Liver (tissue), 9 donors: ENCODE results near the gene ASB11. TPM values are rescaled to one million over a fixed set of nuclear protein-coding genes. Genes with fewer than 3 reads are reported as not detected.

ENCODE experiments used
- DNase-seq: peaks from one replicate; pipeline ENCODE4 v3.0.0-alpha.2; 2017; ENCODE audit warnings: low spot score
- H3K27ac ChIP-seq, 2 donors: one replicate each; pipeline ENCODE4 v1.7.0; 2013; ENCODE audit warnings: inconsistent platforms in 2 of 2, low read length in 2 of 2, control low read depth in 1 of 2, low read depth in 1 of 2, mild to moderate bottlenecking in 1 of 2
- H3K27me3 ChIP-seq, 4 donors: one replicate each; pipeline versions ENCODE4 v1.6.1 to v1.7.0; 2013; ENCODE audit warnings: low read length in 3 of 4, inconsistent platforms in 1 of 4, mild to moderate bottlenecking in 1 of 4, moderate library complexity in 1 of 4; ENCODE audit not compliant: control insufficient read depth in 4 of 4, insufficient read depth in 4 of 4
- H3K36me3 ChIP-seq, 4 donors: one replicate each; pipeline versions ENCODE4 v1.6.1 to v1.7.0; 2013; ENCODE audit warnings: low read length in 3 of 4, mild to moderate bottlenecking in 3 of 4, low read depth in 1 of 4, moderate library complexity in 1 of 4; ENCODE audit not compliant: control insufficient read depth in 4 of 4, insufficient read depth in 3 of 4
- H3K4me1 ChIP-seq, 4 donors: one replicate each; pipeline versions ENCODE4 v1.6.1 to v1.7.0; 2013; ENCODE audit warnings: low read length in 3 of 4, mild to moderate bottlenecking in 3 of 4, moderate library complexity in 1 of 4; ENCODE audit not compliant: control insufficient read depth in 4 of 4, insufficient read depth in 4 of 4
- H3K4me3 ChIP-seq, 3 donors: one replicate each; pipeline versions ENCODE4 v1.6.1 to v1.7.0; 2013; ENCODE audit warnings: low read length in 3 of 3, control low read depth in 1 of 3, low read depth in 1 of 3, mild to moderate bottlenecking in 1 of 3
- H3K9ac ChIP-seq, 2 donors: one replicate each; pipeline ENCODE4 v1.7.0; 2013; ENCODE audit warnings: low read length in 2 of 2, mild to moderate bottlenecking in 2 of 2, moderate library complexity in 2 of 2, control low read depth in 1 of 2, low read depth in 1 of 2
- H3K9me3 ChIP-seq, 4 donors: one replicate each; pipeline versions ENCODE4 v1.6.1 to v1.7.0; 2013; ENCODE audit warnings: low read length in 3 of 4; ENCODE audit not compliant: control insufficient read depth in 4 of 4
- ATF3 ChIP-seq: IDR thresholded peaks from 2 replicates; pipeline ENCODE4 v1.6.1; 2016; ENCODE audit warnings: antibody characterized with exemption
- CTCF ChIP-seq: fragments of 150-350 bp; IDR thresholded peaks from 2 replicates; pipeline ENCODE4 v1.5.1; 2017; ENCODE audit warnings: improper control_type of control experiment, low read depth, low read length; ENCODE audit not compliant: missing input control
- EGR1 ChIP-seq, 2 donors: IDR thresholded peaks; 2 replicates each; pipeline ENCODE4 v1.6.1; 2016 to 2018; ENCODE audit warnings: antibody characterized with exemption in 2 of 2, low read depth in 2 of 2
- FOXA1 ChIP-seq: IDR thresholded peaks from 2 replicates; pipeline ENCODE4 v1.6.1; 2016; ENCODE audit warnings: antibody characterized with exemption
- FOXA2 ChIP-seq: IDR thresholded peaks from 2 replicates; pipeline ENCODE4 v1.6.1; 2016; ENCODE audit warnings: antibody characterized with exemption
- GABPA ChIP-seq, 2 donors: IDR thresholded peaks in 1 of 2; conservative IDR thresholded peaks in 1 of 2; 2 replicates each; pipeline ENCODE4 v1.6.1; 2016; ENCODE audit warnings: antibody characterized with exemption in 2 of 2, mild to moderate bottlenecking in 1 of 2, moderate library complexity in 1 of 2
- HNF4A ChIP-seq, 2 donors: conservative IDR thresholded peaks; 2 replicates each; pipeline ENCODE4 v1.6.1; 2016; ENCODE audit warnings: antibody characterized with exemption in 2 of 2, mild to moderate bottlenecking in 2 of 2
- HNF4G ChIP-seq: IDR thresholded peaks from 2 replicates; pipeline ENCODE4 v1.6.1; 2016; ENCODE audit warnings: antibody characterized with exemption
- JUND ChIP-seq, 2 donors: IDR thresholded peaks; 2 replicates each; pipeline ENCODE4 v1.6.1; 2016; ENCODE audit warnings: antibody characterized with exemption in 2 of 2
- NR2F2 ChIP-seq: IDR thresholded peaks from 2 replicates; pipeline ENCODE4 v1.6.1; 2016; ENCODE audit warnings: antibody characterized with exemption
- RAD21 ChIP-seq, 2 donors: IDR thresholded peaks; 2 replicates each; pipeline ENCODE4 v1.6.1; 2016; ENCODE audit warnings: antibody characterized with exemption in 2 of 2, mild to moderate bottlenecking in 2 of 2
- REST ChIP-seq: IDR thresholded peaks from 2 replicates; pipeline ENCODE4 v1.6.1; 2016; ENCODE audit warnings: antibody characterized with exemption, mild to moderate bottlenecking
- RXRA ChIP-seq, 2 donors: IDR thresholded peaks; 2 replicates each; pipeline ENCODE4 v1.6.1; 2017 to 2018; ENCODE audit warnings: antibody characterized with exemption in 2 of 2, mild to moderate bottlenecking in 1 of 2
- SP1 ChIP-seq: IDR thresholded peaks from 2 replicates; pipeline ENCODE4 v1.6.1; 2018; ENCODE audit warnings: antibody characterized with exemption, mild to moderate bottlenecking
- TAF1 ChIP-seq: conservative IDR thresholded peaks from 2 replicates; pipeline ENCODE4 v1.6.1; 2016; ENCODE audit warnings: antibody characterized with exemption, mild to moderate bottlenecking
- YY1 ChIP-seq: IDR thresholded peaks from 2 replicates; pipeline ENCODE4 v1.6.1; 2016; ENCODE audit warnings: antibody characterized with exemption, mild to moderate bottlenecking
- ZBTB33 ChIP-seq: IDR thresholded peaks from 2 replicates; pipeline ENCODE4 v1.6.1; 2016; ENCODE audit warnings: antibody characterized with exemption
- WGBS: extraction: QIAGEN DNeasy Blood & Tissue Kit; methylation state at CpG from one replicate; pipeline ENCODE4 v1.1.7; 2013; 5-methylcytosine and 5-hydroxymethylcytosine counted together
- polyA plus RNA-seq, 2 donors: library from polyadenylated mRNA; stranded (reverse) in 1 of 2; unstranded in 1 of 2; fragments of 200-250 nt in 1 of 2; fragments of >200 nt in 1 of 2; fragmentation: Nextera tagmentation in 1 of 2; extraction: Ambion mirVana in 1 of 2; gene quantifications; one replicate each; pipeline versions ENCODE4 v1.2.1 to v1.2.3, GENCODE V29; 2013 to 2015
- total RNA-seq, 2 donors: library from RNA; depleted of rRNA; stranded (reverse); fragments of >200 nt; gene quantifications; one replicate each; pipeline ENCODE4 v1.2.3, GENCODE V29; 2014
- TF ChIP-seq, protein P1 (sequence below): IDR thresholded peaks from 2 replicates; pipeline ENCODE4 v1.6.1; 2016; ENCODE audit warnings: antibody characterized with exemption
- donor health status: healthy.
- donor health status: healthy.
- donor health status: healthy.
- donor health status: healthy.
- donor health status: healthy.

The ASB11 gene
- total and polyA plus RNA-seq, 4 donors: 0.03 TPM; not detected in 3

GRCh38 chrX:15271757-15272156, 43.7 kb downstream of the ASB11 start:
- Histone ChIP-seq H3K36me3 (no peaks in the 10 kb centered on the region), H3K27me3 (no peaks in the 10 kb centered on the region), H3K4me3 (no peak overlapping the region), H3K9ac (no peak overlapping the region), H3K9me3 (no peaks in the 10 kb centered on the region), H3K27ac (peak overlapping the region; percentile 28 to 32), H3K4me1 (peaks cover 4 to 15% (median 9%) of the 10 kb centered on the region in 4 donors)
- DNase-seq: no peak
- WGBS: 46% methylated on average over 1 of the region's 1 CpG
- TF ChIP-seq JUND (IDR thresholded peaks at IDR 0.05): peak in 1 of 2 donors; percentile 30
- peak; percentile 34 for TF ChIP-seq FOXA2
- TF ChIP-seq RXRA (IDR thresholded peaks at IDR 0.05): peak in 1 of 2 donors; percentile 31
- TF ChIP-seq ATF3: no peak
- peak in 1 of 2 donors; percentile 65 for TF ChIP-seq HNF4A (conservative IDR thresholded peaks at IDR 0.05)
- no peak for TF ChIP-seq EGR1 (IDR thresholded peaks at IDR 0.05; ENCODE audit: low read depth in 2 of 2)
- TF ChIP-seq FOXA1: no peak

GRCh38 chrX:15269618-15270521, 45.6 kb downstream of the ASB11 start, which contains the start of gene ASB9:
TSS of gene ASB9 (minus strand) at chrX:15270083. CDS start at chrX:15269874, 209 bp downstream.
- Histone ChIP-seq H3K27ac (peak within 1 kb of the TSS; percentile 85 to 88), H3K27me3 (no peaks in the 10 kb centered on the region), H3K4me3 (peak within 1 kb of the TSS in 1 of 3 donors; percentile 23), H3K4me1 (peaks cover 4 to 15% (median 9%) of the 10 kb centered on the region in 4 donors), H3K9me3 (no peaks in the 10 kb centered on the region), H3K36me3 (peaks cover 0 to 2% (median 0%) of the 10 kb centered on the region in 4 donors), H3K9ac (peak within 1 kb of the TSS; percentile 47 to 75)
- peak; percentile 79 to 92 for TF ChIP-seq RXRA (IDR thresholded peaks at IDR 0.05)
- no peak for TF ChIP-seq CTCF
- TF ChIP-seq ATF3: peak; percentile 84
- peak; percentile 59 for TF ChIP-seq REST
- TF ChIP-seq RAD21 (IDR thresholded peaks at IDR 0.05): peak; percentile 28 to 31
- TF ChIP-seq FOXA1: no peak
- TF ChIP-seq FOXA2: no peak
- peak; percentile 79 to 81 for TF ChIP-seq HNF4A (conservative IDR thresholded peaks at IDR 0.05)
- TF ChIP-seq GABPA (IDR thresholded peaks at IDR 0.05 in 1 of 2, conservative IDR thresholded peaks at IDR 0.05 in 1 of 2): peak in 1 of 2 donors; percentile 38
- peak; percentile 87 for TF ChIP-seq SP1
- peak; percentile 92 to 96 for TF ChIP-seq JUND (IDR thresholded peaks at IDR 0.05)
- TF ChIP-seq, protein P1, sequence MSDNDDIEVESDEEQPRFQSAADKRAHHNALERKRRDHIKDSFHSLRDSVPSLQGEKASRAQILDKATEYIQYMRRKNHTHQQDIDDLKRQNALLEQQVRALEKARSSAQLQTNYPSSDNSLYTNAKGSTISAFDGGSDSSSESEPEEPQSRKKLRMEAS: peak; percentile 56
- peak; percentile 81 for TF ChIP-seq YY1
- no peak for TF ChIP-seq EGR1 (IDR thresholded peaks at IDR 0.05; ENCODE audit: low read depth in 2 of 2)
- TF ChIP-seq TAF1: peak; percentile 21
- peak; percentile 46 for TF ChIP-seq HNF4G
- TF ChIP-seq NR2F2: no peak
- peak; percentile 57 for TF ChIP-seq ZBTB33
- DNase-seq: peak; percentile 49
- 6% methylated on average over 15 of the region's 15 CpGs for WGBS
